Lung (tissue), 12 donors: ENCODE results near the gene SCN10A. TPM values are rescaled to one million over a fixed set of nuclear protein-coding genes. Genes with fewer than 3 reads are reported as not detected.

Experiments
- ATAC-seq: fragments of 200-7000 bp; cut with Tn5 transposase; one replicate; pipeline ENCODE4 v1.9.1; 2020; ENCODE audit warnings: moderate number of reproducible peaks; ENCODE audit not compliant: insufficient read depth, low FRiP score
- DNase-seq, 3 donors: peaks; one replicate each; pipeline ENCODE4 v3.0.0-alpha.2; 2013 to 2017
- H3K27ac ChIP-seq, 2 donors: one replicate each; pipeline ENCODE4 v1.5.1; 2013; ENCODE audit warnings: mild to moderate bottlenecking in 2 of 2, moderate library complexity in 2 of 2, control low read depth in 1 of 2, inconsistent platforms in 1 of 2, low read depth in 1 of 2, low read length in 1 of 2
- H3K27me3 ChIP-seq, 3 donors: one replicate each; pipeline ENCODE4 v1.5.1; 2013; ENCODE audit warnings: low read length in 2 of 3; ENCODE audit not compliant: control insufficient read depth in 3 of 3, insufficient read depth in 3 of 3
- H3K36me3 ChIP-seq, 4 donors: one replicate each; pipeline ENCODE4 v1.5.1; 2013; ENCODE audit warnings: low read length in 4 of 4, mild to moderate bottlenecking in 1 of 4, moderate library complexity in 1 of 4; ENCODE audit not compliant: control insufficient read depth in 4 of 4, insufficient read depth in 4 of 4
- H3K4me1 ChIP-seq, 5 donors: one replicate each; pipeline ENCODE4 v1.5.1; 2013; ENCODE audit warnings: low read length in 5 of 5, mild to moderate bottlenecking in 2 of 5, moderate library complexity in 1 of 5; ENCODE audit not compliant: control insufficient read depth in 5 of 5, insufficient read depth in 5 of 5
- H3K4me3 ChIP-seq: one replicate; pipeline ENCODE4 v1.5.1; 2013; ENCODE audit warnings: mild to moderate bottlenecking, control low read depth, moderate library complexity
- H3K9ac ChIP-seq, 2 donors: one replicate each; pipeline ENCODE4 v1.5.1; 2013; ENCODE audit warnings: low read length in 2 of 2, control low read depth in 1 of 2; ENCODE audit not compliant: insufficient read depth in 1 of 2
- H3K9me3 ChIP-seq, 4 donors: one replicate each; pipeline ENCODE4 v1.5.1; 2013; ENCODE audit warnings: low read length in 3 of 4, mild to moderate bottlenecking in 1 of 4, moderate library complexity in 1 of 4; ENCODE audit not compliant: control insufficient read depth in 4 of 4, insufficient read depth in 3 of 4
- CTCF ChIP-seq: IDR thresholded peaks from 2 replicates; pipeline ENCODE4 v1.5.1; 2012; ENCODE audit warnings: mild to moderate bottlenecking; ENCODE audit errors: control extremely low read depth, extremely low read depth
- WGBS, 2 donors: extraction: QIAGEN DNeasy Blood & Tissue Kit; methylation state at CpG; one replicate each; pipeline ENCODE4 v1.1.7; 2013; 5-methylcytosine and 5-hydroxymethylcytosine counted together
- polyA plus RNA-seq, 2 donors: library from polyadenylated mRNA; stranded (reverse); fragments of 200-250 nt; gene quantifications; one replicate each; pipeline ENCODE4 v1.2.1, GENCODE V29; 2013
- total RNA-seq, 2 donors: library from RNA; depleted of rRNA in 1 of 2; stranded (reverse); fragments of >200 nt in 1 of 2; gene quantifications; one replicate each; pipeline ENCODE4 v1.2.1, GENCODE V29; 2014 to 2021
- donor health status: control.
- donor health status: control.
- donor health status: Bipolar disorder and iron deficiency.
- donor health status: healthy.
- donor health status: DM: yes; HTN: yes; CAD: no.

The SCN10A gene
- total and polyA plus RNA-seq, 4 donors, result not detected

DNA sequence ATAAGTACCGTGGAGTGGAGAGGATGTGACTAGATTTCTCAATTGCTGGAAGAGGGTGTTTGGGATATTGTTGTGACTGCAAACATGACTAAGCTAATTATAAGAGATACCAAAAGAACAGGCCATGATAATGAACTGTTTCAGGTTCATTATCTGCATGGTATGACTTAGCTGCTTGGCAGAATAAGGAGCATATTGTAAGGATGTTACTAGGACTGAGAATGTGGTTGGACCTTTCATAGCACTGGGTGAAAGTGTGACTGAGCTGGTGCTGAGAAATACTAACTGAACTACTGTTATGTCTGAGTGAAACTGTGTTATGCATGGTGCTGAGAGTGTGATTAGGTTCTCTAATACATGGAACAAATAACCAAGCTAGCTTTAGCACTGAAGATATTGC, 11.0 kb downstream of the SCN10A start:
- H3K4me1 ChIP-seq, result no peaks in the 10 kb centered on the region
- H3K4me3 ChIP-seq, result no peak overlapping the region
- DNase-seq, result no peak
- no peaks in the 10 kb centered on the region for H3K36me3 ChIP-seq
- ATAC-seq, result no peak
- H3K27me3 ChIP-seq, result no peaks in the 10 kb centered on the region
- no peak for TF ChIP-seq CTCF
- 71 to 72% methylated on average over 1 of the region's 1 CpG for WGBS, 2 donors
- H3K27ac ChIP-seq, result no peak overlapping the region
- no peak overlapping the region for H3K9ac ChIP-seq
- no peaks in the 10 kb centered on the region for H3K9me3 ChIP-seq

- Histone ChIP-seq H3K36me3 (no peaks in the 10 kb centered on the region), H3K9me3 (no peaks in the 10 kb centered on the region), H3K4me3 (no peak overlapping the region), H3K27ac (no peak overlapping the region), H3K4me1 (no peaks in the 10 kb centered on the region), H3K27me3 (no peaks in the 10 kb centered on the region), H3K9ac (no peak overlapping the region)
- no peak for DNase-seq
- WGBS, 2 donors, result 51 to 74% methylated on average over 1 of the region's 1 CpG
- ATAC-seq, result no peak
- no peak for TF ChIP-seq CTCF
These were observed 15.5 kb downstream of the SCN10A start for GRCh38 chr3:38800511-38800910.

GRCh38 chr3:38793721-38794120, 22.3 kb downstream of the SCN10A start:
- ATAC-seq, result no peak
- H3K27me3 ChIP-seq, result peaks cover 0 to 4% (median 0%) of the 10 kb centered on the region in 3 donors
- no peak overlapping the region for H3K9ac ChIP-seq
- no peak for DNase-seq
- H3K4me1 ChIP-seq, result no peaks in the 10 kb centered on the region
- 90 to 93% methylated on average over 8 of the region's 8 CpGs for WGBS, 2 donors
- no peak overlapping the region for H3K27ac ChIP-seq
- H3K9me3 ChIP-seq, result peaks cover 0 to 2% (median 0%) of the 10 kb centered on the region in 4 donors
- H3K36me3 ChIP-seq, result no peaks in the 10 kb centered on the region
- H3K4me3 ChIP-seq, result no peak overlapping the region
- TF ChIP-seq CTCF, result no peak

DNA sequence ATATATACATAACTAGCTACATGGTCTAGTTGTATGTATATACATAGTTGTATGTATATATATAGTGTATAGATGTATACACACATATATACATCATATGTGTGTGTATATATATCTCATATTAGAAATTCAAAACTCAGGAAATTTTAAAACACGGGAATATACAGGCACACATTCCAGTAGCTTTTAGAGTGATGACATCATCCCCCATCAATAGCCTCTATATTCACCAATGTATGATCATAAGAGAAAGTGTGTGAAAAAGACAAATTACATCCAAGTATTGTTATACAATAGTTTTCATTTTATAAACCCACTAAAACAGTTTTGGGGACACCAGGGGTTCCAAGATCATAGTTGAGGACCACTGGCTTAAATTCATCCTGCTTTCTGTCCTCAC, 23.0 kb downstream of the SCN10A start:
- TF ChIP-seq CTCF, result no peak
- no peaks in the 10 kb centered on the region for H3K36me3 ChIP-seq
- ATAC-seq, result no peak
- WGBS, 2 donors, result 68 to 88% methylated on average over 1 of the region's 1 CpG
- H3K4me3 ChIP-seq, result no peak overlapping the region
- peaks cover 0 to 2% (median 0%) of the 10 kb centered on the region in 4 donors for H3K9me3 ChIP-seq
- H3K27me3 ChIP-seq, result peaks cover 0 to 4% (median 0%) of the 10 kb centered on the region in 3 donors
- H3K9ac ChIP-seq, result no peak overlapping the region
- no peak for DNase-seq
- no peak overlapping the region for H3K27ac ChIP-seq
- no peaks in the 10 kb centered on the region for H3K4me1 ChIP-seq
